H1 (cell line): ENCODE results near the gene SPEM3. TPM values are rescaled to one million over a fixed set of nuclear protein-coding genes. Genes with fewer than 3 reads are reported as not detected.

Experiments used
- BACH1 ChIP-seq: IDR thresholded peaks from 2 replicates; pipeline ENCODE4 v1.6.1; 2012; ENCODE audit warnings: low read length, improper control_type of control experiment
- CBX5 ChIP-seq: fragments of 300-800, 300-1000 bp; sonication (generic); IDR thresholded peaks from 2 replicates; pipeline ENCODE4 v1.7.1; 2016; ENCODE audit warnings: antibody characterized with exemption, low read length, low read depth
- CEBPB ChIP-seq: IDR thresholded peaks from 2 replicates; pipeline ENCODE4 v1.6.1; 2012; ENCODE audit warnings: low read depth, low read length
- CHD7 ChIP-seq: fragments of 300-600 bp; sonication (generic); IDR thresholded peaks from 2 replicates; pipeline ENCODE4 v1.7.1; 2012; ENCODE audit warnings: low read length, moderate library complexity, mild to moderate bottlenecking, inconsistent platforms; ENCODE audit not compliant: insufficient replicate concordance
- EGR1 ChIP-seq: IDR thresholded peaks from 2 replicates; pipeline ENCODE4 v1.6.1; 2011; ENCODE audit warnings: low read depth, low read length, borderline replicate concordance
- SAP30 ChIP-seq: fragments of 300-600 bp; sonication (generic); IDR thresholded peaks from 2 replicates; pipeline ENCODE4 v1.7.1; 2012; ENCODE audit warnings: low read length, moderate library complexity, mild to moderate bottlenecking, inconsistent platforms; ENCODE audit not compliant: insufficient read depth, insufficient replicate concordance
- SP1 ChIP-seq: IDR thresholded peaks from 2 replicates; pipeline ENCODE4 v1.6.1; 2011; ENCODE audit warnings: low read depth, low read length
- TCF12 ChIP-seq: IDR thresholded peaks from 2 replicates; pipeline ENCODE4 v1.6.1; 2011; ENCODE audit warnings: low read depth, mild to moderate bottlenecking, low read length
- polyA plus RNA-seq, 7 experiments: library from polyadenylated mRNA; depleted of rRNA in 3 of 7; stranded (reverse) in 5 of 7; unstranded in 2 of 7; fragments of >200 nt in 5 of 7; fragments of 200-250 nt in 2 of 7; gene quantifications; 1 replicate in 5 of 7; 2 replicates in 1 of 7; 4 replicates in 1 of 7; pipeline versions ENCODE4 v1.2.1 to v1.2.3, GENCODE V29; 2011 to 2013; ENCODE audit warnings: missing spikeins in 2 of 7, mixed read lengths in 2 of 7
- total RNA-seq: library from RNA; stranded (reverse); fragmentation: NEBNext Ultra II Directional; extraction: Animal tissue kit (Norgen Biotek cat#: 25700); gene quantifications from 2 replicates; pipeline ENCODE4 v1.2.1, GENCODE V29; 2021
- TF ChIP-seq, protein P1 (sequence below), 3 experiments: IDR thresholded peaks; 1 replicate in 2 of 3; 2 replicates in 1 of 3; pipeline versions ENCODE4 v1.5.1 to v1.6.1; 2011; ENCODE audit warnings: low read length in 3 of 3, mild to moderate bottlenecking in 3 of 3, inconsistent platforms in 2 of 3, low read depth in 1 of 3, moderate library complexity in 1 of 3; ENCODE audit not compliant: insufficient read depth in 1 of 3; ENCODE audit errors: control extremely low read depth in 1 of 3

Gene SPEM3
- total and polyA plus RNA-seq, 2 of the 8 experiments (the other 6 are each of a cell fraction or from before 2014, with no cell fraction given), result 0.02 TPM; not detected in 1

DNA sequence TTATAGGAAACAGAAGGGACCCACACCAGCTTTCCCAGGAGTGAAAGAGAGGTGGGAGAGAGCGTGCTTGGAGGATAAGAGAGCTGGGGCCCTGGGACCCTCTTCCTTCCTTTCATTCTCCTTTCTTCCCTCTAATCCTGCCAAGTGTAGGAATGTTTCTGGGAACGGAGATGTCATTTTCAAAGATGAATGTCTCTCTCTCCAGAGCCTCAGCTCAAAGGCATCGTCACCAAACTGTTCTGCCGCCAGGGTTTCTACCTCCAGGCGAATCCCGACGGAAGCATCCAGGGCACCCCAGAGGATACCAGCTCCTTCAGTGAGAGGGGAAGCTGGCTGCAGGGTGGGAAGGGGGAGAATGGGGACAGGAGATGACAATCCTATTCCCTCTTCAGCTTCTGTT, 12.6 kb downstream of the SPEM3 start (continued):
- TF ChIP-seq CHD7, result no peak
- TF ChIP-seq CEBPB, result no peak
- TF ChIP-seq BACH1, result no peak
- no peak for TF ChIP-seq CBX5
- TF ChIP-seq TCF12, result no peak
- TF ChIP-seq SP1, result no peak
- TF ChIP-seq SAP30, result no peak
- TF ChIP-seq, protein P1, sequence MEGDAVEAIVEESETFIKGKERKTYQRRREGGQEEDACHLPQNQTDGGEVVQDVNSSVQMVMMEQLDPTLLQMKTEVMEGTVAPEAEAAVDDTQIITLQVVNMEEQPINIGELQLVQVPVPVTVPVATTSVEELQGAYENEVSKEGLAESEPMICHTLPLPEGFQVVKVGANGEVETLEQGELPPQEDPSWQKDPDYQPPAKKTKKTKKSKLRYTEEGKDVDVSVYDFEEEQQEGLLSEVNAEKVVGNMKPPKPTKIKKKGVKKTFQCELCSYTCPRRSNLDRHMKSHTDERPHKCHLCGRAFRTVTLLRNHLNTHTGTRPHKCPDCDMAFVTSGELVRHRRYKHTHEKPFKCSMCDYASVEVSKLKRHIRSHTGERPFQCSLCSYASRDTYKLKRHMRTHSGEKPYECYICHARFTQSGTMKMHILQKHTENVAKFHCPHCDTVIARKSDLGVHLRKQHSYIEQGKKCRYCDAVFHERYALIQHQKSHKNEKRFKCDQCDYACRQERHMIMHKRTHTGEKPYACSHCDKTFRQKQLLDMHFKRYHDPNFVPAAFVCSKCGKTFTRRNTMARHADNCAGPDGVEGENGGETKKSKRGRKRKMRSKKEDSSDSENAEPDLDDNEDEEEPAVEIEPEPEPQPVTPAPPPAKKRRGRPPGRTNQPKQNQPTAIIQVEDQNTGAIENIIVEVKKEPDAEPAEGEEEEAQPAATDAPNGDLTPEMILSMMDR (IDR thresholded peaks at IDR 0.05; ENCODE audit: control extremely low read depth in 1 of 3, insufficient read depth in 1 of 3, low read depth in 1 of 3, low read length in 3 of 3), result no peak
- no peak for TF ChIP-seq EGR1
